LoVo (cell line): ENCODE data around the gene TSC22D1.

ENCODE experiments used
- DNase-seq: peaks from one replicate; pipeline ENCODE4 v3.0.0-alpha.2; 2016; ENCODE audit warnings: low spot score

Gene TSC22D1

GRCh38 chr13:44452418-44452817 is 123.7 kb downstream of the TSC22D1 start:
- no peak for DNase-seq

- DNase-seq = no peak
These were observed 124.5 kb downstream of the TSC22D1 start for GRCh38 chr13:44451651-44452050.

- DNase-seq = no peak
These were observed 125.0 kb downstream of the TSC22D1 start for GRCh38 chr13:44451126-44451525.

- no peak for DNase-seq
These were observed 125.9 kb downstream of the TSC22D1 start for GRCh38 chr13:44449999-44450821.

GRCh38 chr13:44448875-44449274 is 127.3 kb downstream of the TSC22D1 start:
- DNase-seq = no peak

- no peak for DNase-seq
These were observed 127.8 kb downstream of the TSC22D1 start for GRCh38 chr13:44448373-44448772.

- DNase-seq = no peak
These were observed 128.3 kb downstream of the TSC22D1 start for GRCh38 chr13:44447783-44448321.

GRCh38 chr13:44440046-44440608 is 136.0 kb downstream of the TSC22D1 start:
- no peak for DNase-seq

GRCh38 chr13:44439452-44440024 is 136.6 kb downstream of the TSC22D1 start:
- no peak for DNase-seq

GRCh38 chr13:44438234-44438579 is 137.9 kb downstream of the TSC22D1 start:
- DNase-seq = no peak

GRCh38 chr13:44437356-44438233 is 138.5 kb downstream of the TSC22D1 start:
- peak; percentile 74 for DNase-seq

GRCh38 chr13:44436589-44437337 is 139.4 kb downstream of the TSC22D1 start:
- DNase-seq = peak; percentile 93

GRCh38 chr13:44435919-44436510 is 140.1 kb downstream of the TSC22D1 start:
- DNase-seq = no peak

GRCh38 chr13:44435142-44435918 is 140.8 kb downstream of the TSC22D1 start:
- DNase-seq = peak; percentile 93

GRCh38 chr13:44434766-44435141 is 141.4 kb downstream of the TSC22D1 start:
- DNase-seq = no peak

GRCh38 chr13:44433863-44434765 is 142.0 kb downstream of the TSC22D1 start:
- DNase-seq = no peak

- DNase-seq = no peak
These were observed 143.5 kb downstream of the TSC22D1 start for GRCh38 chr13:44432650-44433049.

GRCh38 chr13:44431150-44431549 is 145.0 kb downstream of the TSC22D1 start:
- peak; percentile 52 for DNase-seq

GRCh38 chr13:44429311-44429710 is 146.8 kb downstream of the TSC22D1 start:
- no peak for DNase-seq
